HEK293T (cell line): ENCODE results near the gene N4BP3.
"Not testable (repeated sequence)": the region's sequence is repeated elsewhere in the genome, so short reads cannot be mapped to it uniquely, and the experiment has no call there.

Experiments used
- CTCF ChIA-PET: fragments of 350-600 bp; formaldehyde crosslinking; extraction: SDS; loops from one replicate; lab custom pipeline; 2021; ENCODE audit warnings: antibody characterized with exemption, inconsistent platforms; lab: Yijun Ruan, JAX
- POLR2A ChIA-PET: fragments of 350-600 bp; formaldehyde crosslinking; extraction: SDS; loops from one replicate; lab custom pipeline; 2020; ENCODE audit warnings: antibody characterized with exemption, inconsistent platforms; lab: Yijun Ruan, JAX
- DNase-seq: peaks from one replicate; pipeline ENCODE4 v3.0.0; 2012; ENCODE audit warnings: mixed read lengths; ENCODE audit errors: extremely low spot score
- ARNT ChIP-seq: fragments of 450-650 bp; IDR thresholded peaks from 2 replicates; pipeline ENCODE4 v1.6.1; 2017; ENCODE audit warnings: mild to moderate bottlenecking
- BHLHE40 ChIP-seq: fragments of 450-650 bp; IDR thresholded peaks from 2 replicates; pipeline ENCODE4 v1.6.1; 2016; ENCODE audit warnings: mild to moderate bottlenecking, moderate library complexity, borderline replicate concordance
- CTBP1 ChIP-seq: fragments of 450-650 bp; IDR thresholded peaks from 2 replicates; pipeline ENCODE4 v1.6.1; 2016; ENCODE audit warnings: borderline replicate concordance
- ELF4 ChIP-seq: fragments of 450-650 bp; IDR thresholded peaks from 2 replicates; pipeline ENCODE4 v1.6.1; 2017; ENCODE audit warnings: antibody characterized with exemption
- FOXA1 ChIP-seq: fragments of 450-650 bp; IDR thresholded peaks from 2 replicates; pipeline ENCODE4 v1.6.1; 2016; ENCODE audit warnings: mild to moderate bottlenecking
- FOXK2 ChIP-seq: fragments of 450-650 bp; IDR thresholded peaks from 2 replicates; pipeline ENCODE4 v1.6.1; 2016; ENCODE audit warnings: mild to moderate bottlenecking
- FOXM1 ChIP-seq: fragments of 450-650 bp; IDR thresholded peaks from 2 replicates; pipeline ENCODE4 v1.6.1; 2017; ENCODE audit warnings: mild to moderate bottlenecking, borderline replicate concordance
- HDGF ChIP-seq: fragments of 450-650 bp; IDR thresholded peaks from 2 replicates; pipeline ENCODE4 v1.6.1; 2017; ENCODE audit warnings: antibody characterized with exemption, borderline replicate concordance
- L3MBTL2 ChIP-seq: fragments of 450-650 bp; conservative IDR thresholded peaks from 2 replicates; pipeline ENCODE4 v1.6.1; 2016; ENCODE audit warnings: mild to moderate bottlenecking
- LEF1 ChIP-seq: fragments of 450-650 bp; IDR thresholded peaks from 2 replicates; pipeline ENCODE4 v1.6.1; 2017; ENCODE audit warnings: mild to moderate bottlenecking, borderline replicate concordance
- NFRKB ChIP-seq: fragments of 450-650 bp; IDR thresholded peaks from 2 replicates; pipeline ENCODE4 v1.6.1; 2016; ENCODE audit warnings: mild to moderate bottlenecking, moderate library complexity
- PKNOX1 ChIP-seq: fragments of 450-650 bp; IDR thresholded peaks from 2 replicates; pipeline ENCODE4 v1.6.1; 2016
- SP1 ChIP-seq: fragments of 450-650 bp; IDR thresholded peaks from 2 replicates; pipeline ENCODE4 v1.6.1; 2017
- SUZ12 ChIP-seq: fragments of 450-650 bp; IDR thresholded peaks from 2 replicates; pipeline ENCODE4 v1.6.1; 2016; ENCODE audit warnings: mild to moderate bottlenecking
- TARDBP ChIP-seq: fragments of 450-650 bp; IDR thresholded peaks from 2 replicates; pipeline ENCODE4 v1.6.1; 2016
- ZNF384 ChIP-seq: fragments of 450-650 bp; IDR thresholded peaks from 2 replicates; pipeline ENCODE4 v1.6.1; 2016

N4BP3 gene

GRCh38 chr5:178086266-178086665 lies 27.1 kb upstream of the N4BP3 start:
- ChIA-PET POLR2A (no interaction called here), CTCF (no interaction called here)
- TF ChIP-seq ELF4 (no peak), PKNOX1 (no peak), L3MBTL2 (no peak), CTBP1 (no peak)
- DNase-seq: no peak

- POLR2A ChIA-PET: not testable (repeated sequence)
Measured at GRCh38 chr5:178087199-178087598, 26.1 kb upstream of the N4BP3 start.

GRCh38 chr5:178090856-178091255 lies 22.5 kb upstream of the N4BP3 start:
- CTCF ChIA-PET: no interaction called here
- POLR2A ChIA-PET: no interaction called here
- no peak for DNase-seq
- TF ChIP-seq ELF4: no peak
- no peak for TF ChIP-seq BHLHE40
- no peak for TF ChIP-seq SUZ12
- no peak for TF ChIP-seq FOXK2
- no peak for TF ChIP-seq ZNF384

More at GRCh38 chr5:178087199-178087598, 26.1 kb upstream of the N4BP3 start:
- not testable (repeated sequence) for DNase-seq
- CTCF ChIA-PET: interaction anchor here (1.0 kb wide), 1 partner anchor 12 kb away, joined by 3 read pairs; no protein-coding TSS in a partner anchor

GRCh38 chr5:178093134-178093533 lies 20.2 kb upstream of the N4BP3 start:
- no peak for TF ChIP-seq HDGF
- no peak for TF ChIP-seq ARNT
- TF ChIP-seq CTBP1: no peak
- no peak for TF ChIP-seq NFRKB
- no peak for TF ChIP-seq FOXA1
- TF ChIP-seq LEF1: no peak
- ChIA-PET CTCF (interaction anchor here (0.6 kb wide), 1 partner anchor 110 kb away, joined by 3 read pairs; no protein-coding TSS in a partner anchor), POLR2A (no interaction called here)
- DNase-seq: no peak

- POLR2A ChIA-PET: no interaction called here
- DNase-seq: no peak
- TF ChIP-seq HDGF (no peak), FOXA1 (no peak), FOXK2 (no peak), ARNT (no peak), CTBP1 (no peak), ELF4 (no peak), FOXM1 (no peak), L3MBTL2 (no peak), BHLHE40 (no peak)
- CTCF ChIA-PET: no interaction called here
Measured at GRCh38 chr5:178094345-178094744, 19.0 kb upstream of the N4BP3 start.

GRCh38 chr5:178098685-178099084 lies 14.6 kb upstream of the N4BP3 start:
- TF ChIP-seq FOXK2 (no peak), CTBP1 (no peak), PKNOX1 (no peak), LEF1 (no peak), ARNT (no peak), NFRKB (no peak), TARDBP (no peak), FOXA1 (no peak), FOXM1 (no peak), HDGF (no peak), ELF4 (no peak)
- ChIA-PET CTCF (interaction anchor here (1.2 kb wide), 1 partner anchor 22 kb away, joined by 3 read pairs; no protein-coding TSS in a partner anchor), POLR2A (no interaction called here)
- DNase-seq: no peak

DNA sequence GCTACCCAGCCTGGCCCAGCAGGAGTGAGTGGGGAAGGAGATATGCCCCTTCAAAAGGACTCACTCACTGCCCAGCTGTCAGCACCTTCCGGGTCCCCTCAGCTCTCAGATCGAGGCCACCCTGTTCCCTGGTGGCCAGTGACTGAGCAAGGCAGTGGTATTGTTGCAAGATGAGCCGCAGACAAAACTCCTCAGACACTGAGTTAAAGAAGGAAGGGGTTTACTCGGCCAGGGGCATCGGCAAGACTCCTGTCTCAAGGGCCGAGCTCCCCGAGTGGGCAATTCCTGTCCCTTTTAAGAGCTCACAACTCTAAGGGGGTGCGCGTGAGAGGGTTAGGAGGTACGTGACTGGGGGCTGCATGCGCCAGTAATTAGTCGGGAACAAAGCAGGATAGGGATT lies 9.7 kb upstream of the N4BP3 start:
- no peak for TF ChIP-seq ARNT
- TF ChIP-seq PKNOX1: no peak
- TF ChIP-seq ZNF384: no peak
- no peak for TF ChIP-seq NFRKB
- TF ChIP-seq FOXM1: no peak
- no peak for TF ChIP-seq LEF1
- TF ChIP-seq BHLHE40: no peak
- TF ChIP-seq SP1: no peak
- no peak for TF ChIP-seq L3MBTL2
- TF ChIP-seq HDGF: no peak
- CTCF ChIA-PET: no interaction called here
- POLR2A ChIA-PET: no interaction called here
- DNase-seq: no peak

DNA sequence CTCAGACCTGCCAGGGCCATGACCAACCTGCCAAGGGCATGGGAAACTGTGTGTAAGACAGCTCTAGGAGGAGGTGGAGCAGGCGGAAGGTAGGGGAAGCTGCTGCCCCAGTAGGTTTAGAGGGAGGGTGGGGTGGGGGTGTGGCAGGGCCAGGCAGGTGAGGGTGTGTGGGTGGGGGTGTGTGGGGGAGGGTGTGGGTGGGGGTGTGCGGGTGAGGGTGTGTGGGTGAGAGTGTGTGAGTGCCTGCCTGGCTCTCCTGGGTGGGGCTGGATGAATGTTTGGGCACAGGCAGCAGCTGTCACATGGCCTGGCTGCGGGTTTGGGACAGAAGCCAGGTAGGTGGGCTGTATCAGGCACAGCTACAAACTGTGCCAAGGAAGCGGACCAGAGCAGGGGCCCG lies 8.8 kb upstream of the N4BP3 start:
- POLR2A ChIA-PET: no interaction called here
- DNase-seq: no peak
- CTCF ChIA-PET: no interaction called here
- TF ChIP-seq FOXK2: no peak
- TF ChIP-seq FOXA1: no peak
- TF ChIP-seq SUZ12: no peak
- TF ChIP-seq ARNT: no peak
- no peak for TF ChIP-seq ELF4
